Breast epithelium (tissue), 4 donors: Measurements from ENCODE around the gene INTS14. TPM values are rescaled to one million over a fixed set of nuclear protein-coding genes. Genes with fewer than 3 reads are reported as not detected.

Source experiments
- DNase-seq, 2 donors: peaks; one replicate each; pipeline ENCODE4 v3.0.0-alpha.2; 2019; ENCODE audit warnings: low spot score in 2 of 2
- H3K27ac ChIP-seq, 2 donors: fragments of 200-600 bp; sonication (generic) in 1 of 2; one replicate each; pipeline ENCODE4 v1.5.1; 2016 to 2019; ENCODE audit warnings: mild to moderate bottlenecking in 1 of 2
- H3K27me3 ChIP-seq, 2 donors: fragments of 200-600 bp; sonication (generic) in 1 of 2; one replicate each; pipeline versions ENCODE4 v1.5.1 to v1.6.0; 2017 to 2019; ENCODE audit warnings: control low read depth in 1 of 2, mild to moderate bottlenecking in 1 of 2
- H3K36me3 ChIP-seq: fragments of 200-600 bp; one replicate; pipeline ENCODE4 v1.5.1; 2019
- H3K4me1 ChIP-seq, 2 donors: fragments of 200-600 bp; sonication (generic); one replicate each; pipeline ENCODE4 v1.5.1; 2016 to 2019; ENCODE audit warnings: control low read depth in 1 of 2
- H3K4me3 ChIP-seq, 3 donors: fragments of 200-600 bp; sonication (generic); 1 replicate in 2 of 3; 2 replicates in 1 of 3; pipeline ENCODE4 v1.5.1; 2016 to 2019; ENCODE audit warnings: mild to moderate bottlenecking in 3 of 3, moderate library complexity in 2 of 3
- H3K9me3 ChIP-seq, 2 donors: fragments of 200-600 bp; sonication (generic) in 1 of 2; one replicate each; pipeline ENCODE4 v1.5.1; 2016 to 2019; ENCODE audit warnings: control low read depth in 1 of 2
- POLR2A ChIP-seq: fragments of 450-650 bp; IDR thresholded peaks from one replicate; pipeline ENCODE4 v1.6.1; 2016; ENCODE audit warnings: antibody characterized with exemption, mild to moderate bottlenecking, moderate library complexity
- POLR2AphosphoS5 ChIP-seq, 3 donors: sonication (generic); formaldehyde crosslinking; IDR thresholded peaks; one replicate each; pipeline ENCODE4 v1.6.1; 2017; ENCODE audit warnings: antibody characterized with exemption in 3 of 3
- intact Hi-C: fragments of 100-400 bp; cut with DNase I; formaldehyde crosslinking; loops from one replicate; pipeline ENCODE4 v1.15.1; 2023; ENCODE audit warnings: low total_unique reads
- total RNA-seq, 3 donors: library from RNA; depleted of rRNA; stranded (reverse); fragments of >200 nt; gene quantifications; one replicate each; pipeline ENCODE4 v1.1.0, GENCODE V29; 2016
- TF ChIP-seq, protein P1 (sequence below), 3 donors: fragments of 450-650 bp; IDR thresholded peaks; one replicate each; pipeline ENCODE4 v1.5.1; 2016 to 2017; ENCODE audit warnings: antibody characterized with exemption in 3 of 3, mild to moderate bottlenecking in 3 of 3, moderate library complexity in 3 of 3

INTS14 gene
- total RNA-seq, 3 donors from 2014 or later = 34.6 to 54.3 (median 37.7) TPM

DNA sequence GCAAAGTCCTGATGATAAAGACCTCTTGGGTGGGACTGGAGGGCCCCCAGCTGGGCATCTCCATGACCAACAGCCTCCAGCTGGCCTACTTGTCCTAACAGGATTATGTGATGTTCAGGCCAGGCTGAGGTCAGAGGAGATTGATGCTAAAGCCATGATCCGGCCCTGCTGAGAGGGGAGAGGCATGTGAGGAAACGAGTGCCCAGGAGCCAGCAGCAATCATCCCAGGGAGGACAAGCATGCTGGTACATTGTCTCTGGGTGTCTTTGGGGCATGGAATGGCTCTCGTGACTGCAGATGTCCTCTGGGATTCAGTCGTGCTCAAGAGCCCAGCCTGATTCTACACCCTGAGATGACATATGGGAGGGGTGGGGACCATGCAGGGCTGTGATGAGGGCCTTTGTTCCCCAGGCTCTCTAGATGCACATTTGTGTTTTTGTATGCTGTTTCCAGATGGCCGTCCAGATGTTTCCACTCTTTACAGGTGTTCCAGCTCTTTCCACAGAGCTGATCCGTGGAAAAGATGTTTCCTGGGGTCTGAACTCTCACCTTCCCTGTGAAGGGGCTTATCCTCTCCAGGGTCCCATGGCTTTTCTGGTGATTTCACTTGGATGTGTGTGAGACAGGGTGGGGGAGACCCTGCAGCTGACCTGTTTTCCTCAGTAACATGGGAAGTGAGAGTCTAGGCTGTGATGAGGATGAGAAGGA, 31.0 kb upstream of the INTS14 start:
- TF ChIP-seq, protein P1, sequence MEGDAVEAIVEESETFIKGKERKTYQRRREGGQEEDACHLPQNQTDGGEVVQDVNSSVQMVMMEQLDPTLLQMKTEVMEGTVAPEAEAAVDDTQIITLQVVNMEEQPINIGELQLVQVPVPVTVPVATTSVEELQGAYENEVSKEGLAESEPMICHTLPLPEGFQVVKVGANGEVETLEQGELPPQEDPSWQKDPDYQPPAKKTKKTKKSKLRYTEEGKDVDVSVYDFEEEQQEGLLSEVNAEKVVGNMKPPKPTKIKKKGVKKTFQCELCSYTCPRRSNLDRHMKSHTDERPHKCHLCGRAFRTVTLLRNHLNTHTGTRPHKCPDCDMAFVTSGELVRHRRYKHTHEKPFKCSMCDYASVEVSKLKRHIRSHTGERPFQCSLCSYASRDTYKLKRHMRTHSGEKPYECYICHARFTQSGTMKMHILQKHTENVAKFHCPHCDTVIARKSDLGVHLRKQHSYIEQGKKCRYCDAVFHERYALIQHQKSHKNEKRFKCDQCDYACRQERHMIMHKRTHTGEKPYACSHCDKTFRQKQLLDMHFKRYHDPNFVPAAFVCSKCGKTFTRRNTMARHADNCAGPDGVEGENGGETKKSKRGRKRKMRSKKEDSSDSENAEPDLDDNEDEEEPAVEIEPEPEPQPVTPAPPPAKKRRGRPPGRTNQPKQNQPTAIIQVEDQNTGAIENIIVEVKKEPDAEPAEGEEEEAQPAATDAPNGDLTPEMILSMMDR (IDR thresholded peaks at IDR 0.05) = no peak
- no peak for TF ChIP-seq POLR2AphosphoS5 (IDR thresholded peaks at IDR 0.05)
- no peak for TF ChIP-seq POLR2A
- no peak overlapping the region for H3K27ac ChIP-seq
- no peaks in the 10 kb centered on the region for H3K27me3 ChIP-seq
- no peak overlapping the region for H3K4me3 ChIP-seq
- no peaks in the 10 kb centered on the region for H3K36me3 ChIP-seq
- no peak for DNase-seq
- intact Hi-C loops = no loop called here
- no peaks in the 10 kb centered on the region for H3K4me1 ChIP-seq
- H3K9me3 ChIP-seq = no peaks in the 10 kb centered on the region

DNA sequence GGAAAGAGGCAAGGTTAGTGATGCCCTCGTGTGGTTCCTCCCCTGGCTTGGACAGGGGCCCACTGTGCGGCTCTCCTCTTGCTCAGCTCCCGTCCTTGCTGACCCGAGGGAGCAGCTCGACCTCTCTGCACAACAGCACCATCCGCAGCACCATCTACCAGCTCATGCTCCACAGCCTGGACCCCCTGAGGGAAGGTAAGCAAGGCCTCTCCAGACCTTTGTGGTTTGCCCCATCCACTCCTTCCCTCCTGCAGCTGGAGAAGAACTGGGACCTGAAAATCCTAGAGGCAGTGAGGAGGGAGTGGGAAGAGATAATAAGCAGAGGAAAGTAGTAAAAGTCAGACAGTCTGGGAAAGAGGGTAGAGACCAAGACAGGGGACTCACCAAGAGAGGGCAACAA, 28.6 kb upstream of the INTS14 start:
- intact Hi-C loops = no loop called here
- H3K27me3 ChIP-seq = no peaks in the 10 kb centered on the region
- no peak overlapping the region for H3K4me3 ChIP-seq
- no peaks in the 10 kb centered on the region for H3K9me3 ChIP-seq
- no peaks in the 10 kb centered on the region for H3K4me1 ChIP-seq
- H3K36me3 ChIP-seq = no peaks in the 10 kb centered on the region
- no peak for TF ChIP-seq POLR2AphosphoS5 (IDR thresholded peaks at IDR 0.05)
- H3K27ac ChIP-seq = no peak overlapping the region
- DNase-seq = no peak

DNA sequence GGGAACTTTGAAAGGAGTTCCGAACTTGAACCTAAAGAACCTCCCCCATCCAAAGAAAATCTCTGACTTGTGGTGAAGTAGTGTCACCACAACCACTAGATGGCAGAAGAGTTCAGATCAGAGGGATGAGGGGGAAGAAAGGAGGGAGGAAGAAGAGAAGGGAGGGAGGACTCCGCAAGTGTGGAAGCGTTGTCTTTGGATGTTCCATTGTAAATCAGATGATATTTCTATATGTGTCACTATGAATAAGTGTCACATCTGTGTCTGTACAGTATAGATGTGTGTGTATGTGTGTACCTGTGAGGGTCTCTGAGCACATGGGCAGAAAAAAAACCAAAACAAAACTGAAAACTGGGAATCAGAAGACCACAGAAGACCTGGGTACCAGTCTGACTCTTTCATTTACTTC, 27.8 kb upstream of the INTS14 start:
- no peaks in the 10 kb centered on the region for H3K27me3 ChIP-seq
- peak overlapping the region in 1 of 3 donors; percentile 9 for H3K4me3 ChIP-seq

DNA sequence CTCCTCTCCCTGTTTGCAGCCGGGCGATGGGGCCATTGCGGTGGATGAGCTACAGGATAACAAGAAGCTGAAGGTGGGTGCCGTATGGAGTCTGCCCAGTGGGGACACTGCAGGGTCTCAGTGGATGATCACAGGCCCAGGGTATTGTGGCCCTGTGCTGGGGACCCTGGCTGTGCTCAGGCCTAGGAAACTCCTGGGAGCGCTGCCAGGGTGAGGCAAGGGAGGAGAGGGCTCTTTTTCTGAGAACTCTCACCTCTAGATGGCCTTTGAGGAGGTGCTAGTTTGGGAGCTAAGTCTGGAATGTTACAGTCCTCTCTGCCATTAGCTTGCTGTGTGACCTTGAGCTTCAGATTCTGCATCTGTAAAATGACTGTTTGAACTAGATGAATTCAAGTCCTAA, 27.2 kb upstream of the INTS14 start:
- DNase-seq = no peak
- H3K27me3 ChIP-seq = no peaks in the 10 kb centered on the region
- no peak overlapping the region for H3K4me3 ChIP-seq
- H3K9me3 ChIP-seq = no peaks in the 10 kb centered on the region
- H3K36me3 ChIP-seq = no peaks in the 10 kb centered on the region
- no peaks in the 10 kb centered on the region for H3K4me1 ChIP-seq
- intact Hi-C loops = no loop called here
- no peak overlapping the region for H3K27ac ChIP-seq
- TF ChIP-seq POLR2A (no peak), POLR2AphosphoS5 (IDR thresholded peaks at IDR 0.05) (no peak)
- TF ChIP-seq, protein P1 (IDR thresholded peaks at IDR 0.05) = no peak

More for the DNA sequence above, 27.8 kb upstream of the INTS14 start:
- DNase-seq = no peak
- intact Hi-C loops = no loop called here
- no peaks in the 10 kb centered on the region for H3K36me3 ChIP-seq
- H3K4me1 ChIP-seq = no peaks in the 10 kb centered on the region
- H3K27ac ChIP-seq = no peak overlapping the region
- H3K9me3 ChIP-seq = no peaks in the 10 kb centered on the region
- TF ChIP-seq, protein P1 (IDR thresholded peaks at IDR 0.05) = peak; percentile 71 to 88 (median 83)
- no peak for TF ChIP-seq POLR2AphosphoS5 (IDR thresholded peaks at IDR 0.05)

DNA sequence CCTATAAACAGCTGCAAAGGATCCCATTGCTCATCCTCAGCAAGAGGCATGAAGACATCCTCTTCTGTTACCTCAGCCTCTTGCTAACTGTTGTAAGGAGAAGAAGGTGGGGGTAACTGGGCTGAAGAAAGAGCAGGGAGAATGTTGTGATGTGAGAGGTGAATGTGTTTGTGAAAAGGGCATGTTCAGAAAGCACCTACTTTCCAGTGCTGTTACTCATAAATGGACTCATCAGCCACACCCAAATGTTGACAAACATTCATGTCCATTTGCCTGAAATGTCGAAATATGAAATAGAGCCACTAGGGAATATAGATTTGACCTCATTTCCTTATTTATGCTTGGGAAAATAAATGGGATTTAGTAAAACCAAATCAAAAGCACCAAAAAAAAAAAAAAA, 23.4 kb upstream of the INTS14 start:
- intact Hi-C loops = no loop called here

More for the DNA sequence above, 23.4 kb upstream of the INTS14 start:
- Histone ChIP-seq H3K4me1 (no peaks in the 10 kb centered on the region), H3K27ac (no peak overlapping the region), H3K36me3 (no peaks in the 10 kb centered on the region), H3K9me3 (no peaks in the 10 kb centered on the region), H3K4me3 (no peak overlapping the region), H3K27me3 (no peaks in the 10 kb centered on the region)
- DNase-seq = no peak
- TF ChIP-seq, protein P1 (IDR thresholded peaks at IDR 0.05) = no peak
- no peak for TF ChIP-seq POLR2AphosphoS5 (IDR thresholded peaks at IDR 0.05)
- no peak for TF ChIP-seq POLR2A
